SK-N-SH (cell line): ENCODE results near the gene ACTL8.

ENCODE experiments used
- EP300 ChIP-seq, 2 experiments: IDR thresholded peaks; 2 replicates each; pipeline versions ENCODE4 v1.4.0 to v1.6.1; 2012; ENCODE audit warnings: borderline replicate concordance in 1 of 2, low read depth in 1 of 2, low read length in 1 of 2
- FOXJ3 ChIP-seq: sonication (generic); formaldehyde crosslinking; IDR thresholded peaks from 2 replicates; pipeline ENCODE4 v1.5.1; 2020; ENCODE audit warnings: mild to moderate bottlenecking, missing genetic modification reagents
- FOXM1 ChIP-seq: IDR thresholded peaks from 2 replicates; pipeline ENCODE4 v1.4.0; 2012; ENCODE audit warnings: low read depth, mild to moderate bottlenecking
- MEF2A ChIP-seq: IDR thresholded peaks from 2 replicates; pipeline ENCODE4 v1.4.0; 2012; ENCODE audit warnings: low read depth, borderline replicate concordance
- MXI1 ChIP-seq: IDR thresholded peaks from 2 replicates; pipeline ENCODE4 v1.6.1; 2012; ENCODE audit warnings: mild to moderate bottlenecking, low read depth, low read length, improper control_type of control experiment
- POLR2AphosphoS5 ChIP-seq: IDR thresholded peaks from 2 replicates; pipeline ENCODE4 v1.6.1; 2012; ENCODE audit warnings: low read depth, low read length
- RAD21 ChIP-seq: IDR thresholded peaks from 2 replicates; pipeline ENCODE4 v1.6.1; 2012; ENCODE audit warnings: mild to moderate bottlenecking, low read length
- RFX5 ChIP-seq: IDR thresholded peaks from 2 replicates; pipeline ENCODE4 v1.6.1; 2012; ENCODE audit warnings: mild to moderate bottlenecking, improper control_type of control experiment, low read length
- TAF1 ChIP-seq: IDR thresholded peaks from 2 replicates; pipeline ENCODE4 v1.6.1; 2012; ENCODE audit warnings: low read depth, mild to moderate bottlenecking, low read length, moderate library complexity, borderline replicate concordance
- TEAD4 ChIP-seq: IDR thresholded peaks from 2 replicates; pipeline ENCODE4 v1.4.0; 2012; ENCODE audit warnings: mild to moderate bottlenecking, borderline replicate concordance; ENCODE audit not compliant: insufficient read depth
- TF ChIP-seq, protein P1 (sequence below): fragments of 200-600 bp; sonication (generic); IDR thresholded peaks from 2 replicates; pipeline ENCODE4 v1.6.1; 2017; ENCODE audit warnings: antibody characterized with exemption, mild to moderate bottlenecking, moderate library complexity
- TF ChIP-seq, protein P2 (sequence below): IDR thresholded peaks from 2 replicates; pipeline ENCODE4 v1.4.0; 2012; ENCODE audit warnings: low read depth, borderline replicate concordance

DNA sequence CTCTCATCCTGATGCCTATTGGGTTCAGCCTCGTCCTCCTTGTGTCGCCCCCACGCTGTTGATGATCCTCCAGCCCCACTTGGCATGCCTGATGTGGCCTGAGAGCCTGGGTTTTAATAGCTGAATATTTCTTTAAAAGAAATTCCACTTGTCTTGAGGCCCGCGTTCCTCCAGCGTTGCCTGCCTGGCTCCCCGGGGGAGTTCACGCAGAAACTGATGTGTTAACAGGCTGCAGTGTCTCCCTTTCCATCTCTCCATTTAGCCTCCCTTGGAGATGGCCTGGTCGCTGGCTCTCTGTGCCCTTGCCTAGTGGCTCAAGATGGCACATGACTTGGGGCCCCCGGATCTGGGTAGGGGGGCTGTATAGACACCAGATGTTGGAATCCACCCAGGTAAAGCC is 9.5 kb downstream of the ACTL8 start:
- TF ChIP-seq POLR2AphosphoS5 (no peak), TAF1 (no peak), FOXM1 (no peak), MXI1 (no peak), FOXJ3 (no peak), MEF2A (no peak), RFX5 (no peak), EP300 (IDR thresholded peaks at IDR 0.05; ENCODE audit: borderline replicate concordance in 1 of 2, low read depth in 1 of 2, low read length in 1 of 2) (no peak), TEAD4 (no peak), RAD21 (no peak)
- TF ChIP-seq, protein P1, sequence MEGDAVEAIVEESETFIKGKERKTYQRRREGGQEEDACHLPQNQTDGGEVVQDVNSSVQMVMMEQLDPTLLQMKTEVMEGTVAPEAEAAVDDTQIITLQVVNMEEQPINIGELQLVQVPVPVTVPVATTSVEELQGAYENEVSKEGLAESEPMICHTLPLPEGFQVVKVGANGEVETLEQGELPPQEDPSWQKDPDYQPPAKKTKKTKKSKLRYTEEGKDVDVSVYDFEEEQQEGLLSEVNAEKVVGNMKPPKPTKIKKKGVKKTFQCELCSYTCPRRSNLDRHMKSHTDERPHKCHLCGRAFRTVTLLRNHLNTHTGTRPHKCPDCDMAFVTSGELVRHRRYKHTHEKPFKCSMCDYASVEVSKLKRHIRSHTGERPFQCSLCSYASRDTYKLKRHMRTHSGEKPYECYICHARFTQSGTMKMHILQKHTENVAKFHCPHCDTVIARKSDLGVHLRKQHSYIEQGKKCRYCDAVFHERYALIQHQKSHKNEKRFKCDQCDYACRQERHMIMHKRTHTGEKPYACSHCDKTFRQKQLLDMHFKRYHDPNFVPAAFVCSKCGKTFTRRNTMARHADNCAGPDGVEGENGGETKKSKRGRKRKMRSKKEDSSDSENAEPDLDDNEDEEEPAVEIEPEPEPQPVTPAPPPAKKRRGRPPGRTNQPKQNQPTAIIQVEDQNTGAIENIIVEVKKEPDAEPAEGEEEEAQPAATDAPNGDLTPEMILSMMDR, result no peak
- TF ChIP-seq, protein P2, sequence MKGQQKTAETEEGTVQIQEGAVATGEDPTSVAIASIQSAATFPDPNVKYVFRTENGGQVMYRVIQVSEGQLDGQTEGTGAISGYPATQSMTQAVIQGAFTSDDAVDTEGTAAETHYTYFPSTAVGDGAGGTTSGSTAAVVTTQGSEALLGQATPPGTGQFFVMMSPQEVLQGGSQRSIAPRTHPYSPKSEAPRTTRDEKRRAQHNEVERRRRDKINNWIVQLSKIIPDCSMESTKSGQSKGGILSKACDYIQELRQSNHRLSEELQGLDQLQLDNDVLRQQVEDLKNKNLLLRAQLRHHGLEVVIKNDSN, result no peak
